ENCODE measurements around the gene VPS13D.

Gene VPS13D

GRCh38 chr1:12326986-12327385 is 97.2 kb downstream of the VPS13D start:
- H3K27ac ChIP-seq (ENCODE audit: insufficient read depth, low read depth, low read length, poor library complexity, severe bottlenecking) = no peak overlapping the region
- no peaks in the 10 kb centered on the region for H3K4me1 ChIP-seq (ENCODE audit: control insufficient read depth, insufficient read depth, low read length)
- 95 to 96% methylated on average over 4 of the region's 5 CpGs for WGBS, 2 experiments
- no peaks in the 10 kb centered on the region for H3K9me3 ChIP-seq (ENCODE audit: control insufficient read depth, low read length)
- peaks cover 2% of the 10 kb centered on the region for H3K36me3 ChIP-seq (ENCODE audit: control insufficient read depth, insufficient read depth, low read length)
- no peak overlapping the region for H3K4me3 ChIP-seq (ENCODE audit: insufficient read depth, low read depth, low read length)
- no peaks in the 10 kb centered on the region for H3K27me3 ChIP-seq (ENCODE audit: control insufficient read depth, insufficient read depth, low read length, poor library complexity, severe bottlenecking)

GRCh38 chr1:12327566-12327965 is 97.7 kb downstream of the VPS13D start:
- no peaks in the 10 kb centered on the region for H3K27me3 ChIP-seq (ENCODE audit: control insufficient read depth, insufficient read depth, low read length, poor library complexity, severe bottlenecking)
- H3K9me3 ChIP-seq (ENCODE audit: control insufficient read depth, low read length) = no peaks in the 10 kb centered on the region
- H3K36me3 ChIP-seq (ENCODE audit: control insufficient read depth, insufficient read depth, low read length) = peaks cover 2% of the 10 kb centered on the region
- no peak overlapping the region for H3K4me3 ChIP-seq (ENCODE audit: insufficient read depth, low read depth, low read length)
- WGBS, 2 experiments = 97 to 98% methylated on average over 7 of the region's 7 CpGs
- H3K27ac ChIP-seq (ENCODE audit: insufficient read depth, low read depth, low read length, poor library complexity, severe bottlenecking) = no peak overlapping the region
- H3K4me1 ChIP-seq (ENCODE audit: control insufficient read depth, insufficient read depth, low read length) = no peaks in the 10 kb centered on the region

DNA sequence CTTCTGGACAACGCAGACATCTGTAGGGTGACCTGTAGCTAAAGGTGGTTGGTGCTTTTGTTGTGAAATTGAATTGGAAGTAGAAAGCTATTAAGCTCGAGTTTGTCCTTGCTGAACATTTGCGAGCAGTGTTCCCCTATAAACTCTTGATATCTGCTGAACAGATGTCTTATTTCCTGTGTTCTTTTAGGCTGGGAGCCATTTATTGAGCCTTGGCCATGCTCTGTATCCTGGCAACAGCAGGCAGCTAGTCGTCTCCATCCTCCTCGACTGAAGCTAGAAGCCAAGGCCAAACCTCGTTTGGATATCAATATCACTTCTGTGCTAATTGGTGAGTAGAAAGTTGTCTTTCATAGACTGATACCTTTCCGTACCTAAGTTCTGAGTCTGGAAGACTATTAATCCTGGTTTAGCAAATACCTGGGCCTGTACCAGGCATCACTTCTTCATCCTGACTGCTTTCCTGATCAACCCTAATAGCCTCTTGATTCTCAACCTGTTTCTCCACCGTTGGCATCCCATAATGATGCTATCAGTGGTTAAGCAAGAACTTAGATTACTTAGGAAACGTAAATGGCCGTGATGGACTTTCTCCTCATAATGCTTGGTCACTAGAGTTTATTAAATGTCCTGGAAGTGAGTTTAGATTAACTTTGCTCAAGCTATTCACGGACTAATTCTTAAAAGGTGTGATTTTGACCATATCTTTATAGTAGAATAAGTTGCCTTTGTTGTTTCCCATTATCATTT is 103.4 kb downstream of the VPS13D start:
- Histone ChIP-seq H3K27ac (ENCODE audit: insufficient read depth, low read depth, low read length, poor library complexity, severe bottlenecking) (no peak overlapping the region), H3K4me3 (ENCODE audit: insufficient read depth, low read depth, low read length) (no peak overlapping the region), H3K4me1 (ENCODE audit: control insufficient read depth, insufficient read depth, low read length) (no peaks in the 10 kb centered on the region), H3K27me3 (ENCODE audit: control insufficient read depth, insufficient read depth, low read length, poor library complexity, severe bottlenecking) (no peaks in the 10 kb centered on the region), H3K36me3 (ENCODE audit: control insufficient read depth, insufficient read depth, low read length) (peaks cover 7% of the 10 kb centered on the region), H3K9me3 (ENCODE audit: control insufficient read depth, low read length) (no peaks in the 10 kb centered on the region)
- 95 to 96% methylated on average over 11 of the region's 11 CpGs for WGBS, 2 experiments

- Histone ChIP-seq H3K9me3 (ENCODE audit: control insufficient read depth, low read length) (no peaks in the 10 kb centered on the region), H3K27me3 (ENCODE audit: control insufficient read depth, insufficient read depth, low read length, poor library complexity, severe bottlenecking) (no peaks in the 10 kb centered on the region), H3K27ac (ENCODE audit: insufficient read depth, low read depth, low read length, poor library complexity, severe bottlenecking) (no peak overlapping the region), H3K4me3 (ENCODE audit: insufficient read depth, low read depth, low read length) (no peak overlapping the region), H3K36me3 (ENCODE audit: control insufficient read depth, insufficient read depth, low read length) (peaks cover 7% of the 10 kb centered on the region), H3K4me1 (ENCODE audit: control insufficient read depth, insufficient read depth, low read length) (no peaks in the 10 kb centered on the region)
- 95 to 96% methylated on average over 4 of the region's 4 CpGs for WGBS, 2 experiments
Measured at GRCh38 chr1:12335815-12336214, 106.0 kb downstream of the VPS13D start.

GRCh38 chr1:12336413-12336812 is 106.6 kb downstream of the VPS13D start:
- Histone ChIP-seq H3K27me3 (ENCODE audit: control insufficient read depth, insufficient read depth, low read length, poor library complexity, severe bottlenecking) (no peaks in the 10 kb centered on the region), H3K36me3 (ENCODE audit: control insufficient read depth, insufficient read depth, low read length) (peaks cover 5% of the 10 kb centered on the region), H3K9me3 (ENCODE audit: control insufficient read depth, low read length) (no peaks in the 10 kb centered on the region), H3K4me1 (ENCODE audit: control insufficient read depth, insufficient read depth, low read length) (no peaks in the 10 kb centered on the region), H3K27ac (ENCODE audit: insufficient read depth, low read depth, low read length, poor library complexity, severe bottlenecking) (no peak overlapping the region), H3K4me3 (ENCODE audit: insufficient read depth, low read depth, low read length) (no peak overlapping the region)
- 72 to 89% methylated on average over 1 of the region's 1 CpG for WGBS, 2 experiments

DNA sequence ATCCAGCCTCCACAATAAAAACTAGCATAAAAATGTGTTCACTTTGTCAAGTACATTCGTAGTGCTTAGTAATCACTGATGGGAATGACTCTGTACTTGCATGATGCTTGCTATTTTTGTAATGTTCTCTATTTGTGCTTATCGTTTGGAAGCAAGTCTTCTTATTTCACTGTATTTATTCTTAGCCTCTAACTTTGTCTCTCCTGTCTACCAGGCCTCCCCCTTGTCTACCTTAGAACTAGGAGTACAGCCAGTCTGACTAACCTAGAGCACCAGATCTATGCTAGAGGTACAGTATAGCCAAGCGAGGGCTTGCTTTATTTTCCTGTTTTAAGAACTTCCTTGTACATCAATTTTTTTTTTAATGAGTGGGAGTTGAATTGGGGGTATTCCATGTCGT is 108.2 kb downstream of the VPS13D start:
- no peak overlapping the region for H3K4me3 ChIP-seq (ENCODE audit: insufficient read depth, low read depth, low read length)
- no peaks in the 10 kb centered on the region for H3K27me3 ChIP-seq (ENCODE audit: control insufficient read depth, insufficient read depth, low read length, poor library complexity, severe bottlenecking)
- 95 to 98% methylated on average over 4 of the region's 4 CpGs for WGBS, 2 experiments
- no peak overlapping the region for H3K27ac ChIP-seq (ENCODE audit: insufficient read depth, low read depth, low read length, poor library complexity, severe bottlenecking)
- no peaks in the 10 kb centered on the region for H3K9me3 ChIP-seq (ENCODE audit: control insufficient read depth, low read length)
- H3K4me1 ChIP-seq (ENCODE audit: control insufficient read depth, insufficient read depth, low read length) = no peaks in the 10 kb centered on the region
- peaks cover 4% of the 10 kb centered on the region for H3K36me3 ChIP-seq (ENCODE audit: control insufficient read depth, insufficient read depth, low read length)

- no peaks in the 10 kb centered on the region for H3K9me3 ChIP-seq (ENCODE audit: control insufficient read depth, low read length)
- H3K36me3 ChIP-seq (ENCODE audit: control insufficient read depth, insufficient read depth, low read length) = no peaks in the 10 kb centered on the region
- H3K27ac ChIP-seq (ENCODE audit: insufficient read depth, low read depth, low read length, poor library complexity, severe bottlenecking) = no peak overlapping the region
- no peak overlapping the region for H3K4me3 ChIP-seq (ENCODE audit: insufficient read depth, low read depth, low read length)
- H3K4me1 ChIP-seq (ENCODE audit: control insufficient read depth, insufficient read depth, low read length) = no peaks in the 10 kb centered on the region
- H3K27me3 ChIP-seq (ENCODE audit: control insufficient read depth, insufficient read depth, low read length, poor library complexity, severe bottlenecking) = no peaks in the 10 kb centered on the region
- 88 to 100% methylated on average over 1 of the region's 1 CpG for WGBS, 2 experiments
Measured at GRCh38 chr1:12338823-12339222, 109.0 kb downstream of the VPS13D start.

GRCh38 chr1:12339396-12339795 is 109.6 kb downstream of the VPS13D start:
- Histone ChIP-seq H3K36me3 (ENCODE audit: control insufficient read depth, insufficient read depth, low read length) (no peaks in the 10 kb centered on the region), H3K9me3 (ENCODE audit: control insufficient read depth, low read length) (no peaks in the 10 kb centered on the region), H3K27ac (ENCODE audit: insufficient read depth, low read depth, low read length, poor library complexity, severe bottlenecking) (no peak overlapping the region), H3K4me1 (ENCODE audit: control insufficient read depth, insufficient read depth, low read length) (no peaks in the 10 kb centered on the region), H3K27me3 (ENCODE audit: control insufficient read depth, insufficient read depth, low read length, poor library complexity, severe bottlenecking) (no peaks in the 10 kb centered on the region), H3K4me3 (ENCODE audit: insufficient read depth, low read depth, low read length) (no peak overlapping the region)
- 84 to 88% methylated on average over 3 of the region's 3 CpGs for WGBS, 2 experiments

- Histone ChIP-seq H3K36me3 (ENCODE audit: control insufficient read depth, insufficient read depth, low read length) (no peaks in the 10 kb centered on the region), H3K27ac (ENCODE audit: insufficient read depth, low read depth, low read length, poor library complexity, severe bottlenecking) (no peak overlapping the region), H3K4me1 (ENCODE audit: control insufficient read depth, insufficient read depth, low read length) (no peaks in the 10 kb centered on the region), H3K4me3 (ENCODE audit: insufficient read depth, low read depth, low read length) (no peak overlapping the region), H3K27me3 (ENCODE audit: control insufficient read depth, insufficient read depth, low read length, poor library complexity, severe bottlenecking) (no peaks in the 10 kb centered on the region), H3K9me3 (ENCODE audit: control insufficient read depth, low read length) (no peaks in the 10 kb centered on the region)
- WGBS, 2 experiments = 72 to 76% methylated on average over 4 of the region's 4 CpGs
Measured at GRCh38 chr1:12339811-12340543, 110.1 kb downstream of the VPS13D start.

DNA sequence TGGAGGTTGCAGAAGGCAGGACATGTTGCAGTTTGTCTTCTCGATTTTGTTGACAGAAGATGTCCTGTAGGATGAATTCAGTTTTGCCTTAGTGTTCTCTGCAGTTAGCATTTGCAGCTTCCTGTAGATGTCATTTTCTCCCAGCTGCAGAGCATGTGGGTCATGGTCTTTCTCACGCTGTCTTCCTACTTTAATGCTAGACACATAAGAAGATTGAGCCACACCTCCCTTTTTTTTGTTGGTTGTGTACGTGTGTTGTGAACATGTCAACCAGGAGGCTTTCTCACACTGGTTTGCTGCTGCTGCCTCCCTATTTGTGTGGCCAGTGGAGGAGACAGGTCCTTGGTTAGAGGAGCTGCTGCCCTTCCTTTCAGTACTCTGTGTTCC is 110.7 kb downstream of the VPS13D start:
- H3K27ac ChIP-seq (ENCODE audit: insufficient read depth, low read depth, low read length, poor library complexity, severe bottlenecking) = no peak overlapping the region
- peaks cover 3% of the 10 kb centered on the region for H3K36me3 ChIP-seq (ENCODE audit: control insufficient read depth, insufficient read depth, low read length)
- H3K4me3 ChIP-seq (ENCODE audit: insufficient read depth, low read depth, low read length) = no peak overlapping the region
- 88 to 91% methylated on average over 3 of the region's 3 CpGs for WGBS, 2 experiments
- H3K27me3 ChIP-seq (ENCODE audit: control insufficient read depth, insufficient read depth, low read length, poor library complexity, severe bottlenecking) = no peaks in the 10 kb centered on the region
- H3K9me3 ChIP-seq (ENCODE audit: control insufficient read depth, low read length) = no peaks in the 10 kb centered on the region
- H3K4me1 ChIP-seq (ENCODE audit: control insufficient read depth, insufficient read depth, low read length) = no peaks in the 10 kb centered on the region
